Sciatic nerve (tissue), 2 donors: ENCODE results near the gene THBD. TPM values are rescaled to one million over a fixed set of nuclear protein-coding genes. Genes with fewer than 3 reads are reported as not detected.

Experiments
- ATAC-seq: fragments of 200-7000 bp; cut with Tn5 transposase; one replicate; pipeline ENCODE4 v1.9.1; 2020; ENCODE audit warnings: mild to moderate bottlenecking, moderate library complexity
- DNase-seq: peaks from one replicate; pipeline ENCODE4 v3.0.0-alpha.2; 2020; ENCODE audit warnings: low spot score
- intact Hi-C: fragments of 100-400 bp; cut with DNase I; formaldehyde crosslinking; loops from one replicate; pipeline ENCODE4 v1.14.2; 2022
- total RNA-seq: library from RNA; stranded (reverse); fragmentation: NEBNext Ultra II Directional; extraction: Animal tissue kit (Norgen Biotek cat#: 25700); gene quantifications from one replicate; pipeline ENCODE4 v1.2.1, GENCODE V29; 2021
- donor health status: DM: no; HTN: no; CAD: no.
- donor health status: DM: no; HTN: no; CAD: no.

THBD gene
- total RNA-seq, 1 donor from 2014 or later = 25.3 TPM

- no peak for DNase-seq
- no peak for ATAC-seq
- intact Hi-C loops = no loop called here
These were observed 46.3 kb downstream of the THBD start for GRCh38 chr20:23003077-23003635.

- no peak for DNase-seq
- ATAC-seq = no peak
- intact Hi-C loops = no loop called here
These were observed 47.2 kb downstream of the THBD start for GRCh38 chr20:23002276-23002675.

GRCh38 chr20:23000232-23000947, 49.1 kb downstream of the THBD start:
- intact Hi-C loops = no loop called here
- no peak for ATAC-seq
- no peak for DNase-seq

GRCh38 chr20:22999756-23000155, 49.7 kb downstream of the THBD start:
- ATAC-seq (no peak), DNase-seq (no peak)
- intact Hi-C loops = no loop called here

GRCh38 chr20:22998476-22998875, 51.0 kb downstream of the THBD start:
- intact Hi-C loops = no loop called here
- ATAC-seq (no peak), DNase-seq (no peak)

GRCh38 chr20:22995923-22996322, 53.5 kb downstream of the THBD start:
- intact Hi-C loops = no loop called here
- DNase-seq = no peak
- ATAC-seq = no peak

Other genes with a start within 250 kb of the THBD start
- gene SSTR4, start 14.4 kb downstream of the THBD start, total RNA-seq = not detected
- 81.0 TPM for gene CD93, start 36.7 kb upstream of the THBD start, total RNA-seq